Measurements from ENCODE around the gene SLC25A11. TPM values are rescaled to one million over a fixed set of nuclear protein-coding genes. Genes with fewer than 3 reads are reported as not detected.

SLC25A11 gene
- total and polyA plus RNA-seq, 2 donors (not counting 1 experiment from before 2014, with no cell fraction given), result 32.3 to 44.4 TPM

DNA sequence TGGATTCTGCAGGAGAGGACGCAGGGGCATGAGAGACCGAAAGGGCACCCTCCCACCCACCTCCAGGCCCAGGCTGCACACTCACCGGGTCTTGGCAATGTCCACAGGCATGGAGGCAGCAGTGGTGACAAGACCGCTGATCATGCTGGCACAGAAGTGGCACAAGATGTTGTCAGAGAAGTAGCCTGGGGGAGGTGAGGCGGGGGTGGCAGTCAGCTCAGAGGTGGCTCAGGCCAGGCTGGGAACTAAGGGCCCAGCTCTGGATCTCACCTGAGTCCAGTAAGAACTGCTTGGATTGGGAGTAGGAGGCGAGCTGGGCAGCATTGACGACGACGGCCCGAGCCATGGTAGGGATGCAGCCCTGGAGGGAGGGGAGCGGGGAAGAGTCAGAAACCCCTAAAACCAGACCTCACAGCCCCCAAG, 1.8 kb downstream of the SLC25A11 start:
- no peak overlapping the region for H3K4me2 ChIP-seq (replicated peaks; ENCODE audit: low read depth, low read length, poor library complexity, severe bottlenecking)

DNA sequence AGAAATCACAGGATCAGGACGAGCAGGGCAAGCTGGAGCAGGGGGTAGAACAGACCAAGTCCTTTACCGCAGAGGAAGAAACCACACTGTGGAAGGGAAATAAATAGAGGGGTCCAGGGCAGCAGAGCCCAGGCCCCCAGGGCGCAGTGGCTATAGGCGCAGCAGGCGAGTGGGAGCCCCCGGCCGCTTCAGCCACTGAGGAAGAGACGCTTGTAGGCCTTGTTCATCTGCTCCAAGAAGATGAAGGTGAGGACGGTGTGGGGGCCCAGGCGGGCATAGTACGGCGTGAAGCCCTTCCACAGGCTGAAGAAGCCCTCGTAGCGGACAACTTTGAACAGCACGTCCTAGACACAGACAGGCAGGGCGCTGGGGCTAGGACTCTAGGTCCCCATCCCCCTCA, 2.3 kb downstream of the SLC25A11 start:
- Histone ChIP-seq H3K9me3 (ENCODE audit: control extremely low read depth in 1 of 3, control insufficient read depth in 2 of 3, insufficient read depth in 1 of 3, low read length in 2 of 3) (no peaks in the 10 kb centered on the region), H4K20me1 (ENCODE audit: control insufficient read depth, insufficient read depth, low read length, poor library complexity, severe bottlenecking) (no peaks in the 10 kb centered on the region), H3K79me2 (ENCODE audit: control insufficient read depth, insufficient read depth, low read length) (peaks cover 30% of the 10 kb centered on the region), H3K4me3 (ENCODE audit: control extremely low read depth in 1 of 5, extremely low read depth in 1 of 5, insufficient read depth in 1 of 5, low read depth in 2 of 5, low read length in 4 of 5) (no peak overlapping the region), H3K9ac (ENCODE audit: low read length) (no peak overlapping the region), H3K36me3 (replicated peaks in 1 of 2; ENCODE audit: control extremely low read depth in 1 of 2, control insufficient read depth in 1 of 2, extremely low read depth in 1 of 2, insufficient read depth in 2 of 2, low read length in 1 of 2) (peaks cover 0 to 24% of the 10 kb centered on the region in 2 experiments), H3K4me2 (replicated peaks; ENCODE audit: low read depth, low read length, poor library complexity, severe bottlenecking) (no peak overlapping the region), H3K4me1 (ENCODE audit: control insufficient read depth in 2 of 2, insufficient read depth in 2 of 2, low read length in 2 of 2) (peaks cover 32 to 42% of the 10 kb centered on the region in 2 donors), H2AFZ (ENCODE audit: insufficient read depth, low read depth, low read length, poor library complexity, severe bottlenecking) (no peak overlapping the region), H3K27ac (ENCODE audit: low read length in 2 of 2) (no peak overlapping the region), H3K27me3 (replicated peaks in 1 of 4; ENCODE audit: control extremely low read depth in 1 of 4, control insufficient read depth in 3 of 4, insufficient read depth in 4 of 4, low read length in 3 of 4) (peaks cover 0 to 13% (median 2%) of the 10 kb centered on the region in 4 experiments)
- DNase-seq (no peak), ATAC-seq (ENCODE audit: low read depth) (no peak)
- TF ChIP-seq EZH2 (IDR thresholded peaks at IDR 0.05; ENCODE audit: borderline replicate concordance, insufficient read depth, low read depth, low read length, poor library complexity, severe bottlenecking), result no peak
- TF ChIP-seq, protein P1, sequence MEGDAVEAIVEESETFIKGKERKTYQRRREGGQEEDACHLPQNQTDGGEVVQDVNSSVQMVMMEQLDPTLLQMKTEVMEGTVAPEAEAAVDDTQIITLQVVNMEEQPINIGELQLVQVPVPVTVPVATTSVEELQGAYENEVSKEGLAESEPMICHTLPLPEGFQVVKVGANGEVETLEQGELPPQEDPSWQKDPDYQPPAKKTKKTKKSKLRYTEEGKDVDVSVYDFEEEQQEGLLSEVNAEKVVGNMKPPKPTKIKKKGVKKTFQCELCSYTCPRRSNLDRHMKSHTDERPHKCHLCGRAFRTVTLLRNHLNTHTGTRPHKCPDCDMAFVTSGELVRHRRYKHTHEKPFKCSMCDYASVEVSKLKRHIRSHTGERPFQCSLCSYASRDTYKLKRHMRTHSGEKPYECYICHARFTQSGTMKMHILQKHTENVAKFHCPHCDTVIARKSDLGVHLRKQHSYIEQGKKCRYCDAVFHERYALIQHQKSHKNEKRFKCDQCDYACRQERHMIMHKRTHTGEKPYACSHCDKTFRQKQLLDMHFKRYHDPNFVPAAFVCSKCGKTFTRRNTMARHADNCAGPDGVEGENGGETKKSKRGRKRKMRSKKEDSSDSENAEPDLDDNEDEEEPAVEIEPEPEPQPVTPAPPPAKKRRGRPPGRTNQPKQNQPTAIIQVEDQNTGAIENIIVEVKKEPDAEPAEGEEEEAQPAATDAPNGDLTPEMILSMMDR (IDR thresholded peaks at IDR 0.05), result no peak
- Mint-ChIP-seq H3K4me3 (peak overlapping the region; percentile 89), H3K27ac (peak overlapping the region; percentile 37), H3K9me3 (ENCODE audit: insufficient read depth) (no peaks in the 10 kb centered on the region), H3K27me3 (peaks cover 11% of the 10 kb centered on the region), H3K4me1 (peaks cover 50% of the 10 kb centered on the region)
- intact Hi-C loops (cut with micrococcal nuclease), result no loop called here
- ChIA-PET POLR2A (no interaction called here), CTCF (no interaction called here)
- WGBS (ENCODE audit: insufficient coverage), result 97% methylated on average over 16 of the region's 16 CpGs

More for the DNA sequence above, 1.8 kb downstream of the SLC25A11 start:
- Histone ChIP-seq H3K79me2 (ENCODE audit: control insufficient read depth, insufficient read depth, low read length) (peaks cover 35% of the 10 kb centered on the region), H3K9me3 (ENCODE audit: control extremely low read depth in 1 of 3, control insufficient read depth in 2 of 3, insufficient read depth in 1 of 3, low read length in 2 of 3) (no peaks in the 10 kb centered on the region), H3K36me3 (replicated peaks in 1 of 2; ENCODE audit: control extremely low read depth in 1 of 2, control insufficient read depth in 1 of 2, extremely low read depth in 1 of 2, insufficient read depth in 2 of 2, low read length in 1 of 2) (peaks cover 0 to 29% of the 10 kb centered on the region in 2 experiments), H3K9ac (ENCODE audit: low read length) (no peak overlapping the region), H4K20me1 (ENCODE audit: control insufficient read depth, insufficient read depth, low read length, poor library complexity, severe bottlenecking) (no peaks in the 10 kb centered on the region), H3K4me3 (ENCODE audit: control extremely low read depth in 1 of 5, extremely low read depth in 1 of 5, insufficient read depth in 1 of 5, low read depth in 2 of 5, low read length in 4 of 5) (no peak overlapping the region), H3K27ac (ENCODE audit: low read length in 2 of 2) (no peak overlapping the region), H3K27me3 (replicated peaks in 1 of 4; ENCODE audit: control extremely low read depth in 1 of 4, control insufficient read depth in 3 of 4, insufficient read depth in 4 of 4, low read length in 3 of 4) (peaks cover 0 to 10% (median 2%) of the 10 kb centered on the region in 4 experiments), H3K4me1 (ENCODE audit: control insufficient read depth in 2 of 2, insufficient read depth in 2 of 2, low read length in 2 of 2) (peaks cover 37 to 47% of the 10 kb centered on the region in 2 donors), H2AFZ (ENCODE audit: insufficient read depth, low read depth, low read length, poor library complexity, severe bottlenecking) (no peak overlapping the region)
- Mint-ChIP-seq H3K4me1 (peaks cover 55% of the 10 kb centered on the region), H3K27ac (no peak overlapping the region), H3K27me3 (peaks cover 10% of the 10 kb centered on the region), H3K4me3 (peak overlapping the region; percentile 89), H3K9me3 (ENCODE audit: insufficient read depth) (no peaks in the 10 kb centered on the region)
- intact Hi-C loops (cut with micrococcal nuclease), result loop anchor here (2.0 kb wide), 1 partner anchor 29 kb away; no protein-coding TSS in a partner anchor
- DNase-seq, result no peak
- TF ChIP-seq, protein P1 (IDR thresholded peaks at IDR 0.05), result no peak
- TF ChIP-seq EZH2 (IDR thresholded peaks at IDR 0.05; ENCODE audit: borderline replicate concordance, insufficient read depth, low read depth, low read length, poor library complexity, severe bottlenecking), result no peak
- POLR2A ChIA-PET, result no interaction called here
- WGBS (ENCODE audit: insufficient coverage), result 94% methylated on average over 6 of the region's 11 CpGs
- no peak for ATAC-seq (ENCODE audit: low read depth)
- CTCF ChIA-PET, result interaction anchor here (0.5 to 3.1 kb wide), 2 partner anchors 41 to 568 kb away, joined by 3 to 12 read pairs; no protein-coding TSS in a partner anchor

Data from B cell (primary cell).